ENCODE data around the gene CCL16.

GRCh38 chr17:35963663-35964062 is 17.6 kb downstream of the CCL16 start:
- no peak for TF ChIP-seq CTCF (conservative IDR thresholded peaks at IDR 0.05; ENCODE audit: low read length)
- no peak for TF ChIP-seq EZH2phosphoT487 (IDR thresholded peaks at IDR 0.05; ENCODE audit: borderline replicate concordance)
